ENCODE results near the gene CLCN4. TPM values are rescaled to one million over a fixed set of nuclear protein-coding genes. Genes with fewer than 3 reads are reported as not detected.

CLCN4 gene
- total and polyA plus RNA-seq, 2 of the 8 experiments (the other 6 are each of a cell fraction or from before 2014, with no cell fraction given): 3.3 to 11.2 TPM

GRCh38 chrX:10164879-10165278 is 8.1 kb downstream of the CLCN4 start (continued):
- TF ChIP-seq SIRT6 (IDR thresholded peaks at IDR 0.05; ENCODE audit: low read length) (no peak), SP2 (IDR thresholded peaks at IDR 0.05; ENCODE audit: low read length) (no peak)
